ENCODE results near the gene GIGYF1. TPM values are rescaled to one million over a fixed set of nuclear protein-coding genes. Genes with fewer than 3 reads are reported as not detected.
"Not testable (repeated sequence)": the region's sequence is repeated elsewhere in the genome, so short reads cannot be mapped to it uniquely, and the experiment has no call there.

Gene GIGYF1
- total and polyA plus RNA-seq, 5 donors: 26.2 to 39.6 (median 29.5) TPM

DNA sequence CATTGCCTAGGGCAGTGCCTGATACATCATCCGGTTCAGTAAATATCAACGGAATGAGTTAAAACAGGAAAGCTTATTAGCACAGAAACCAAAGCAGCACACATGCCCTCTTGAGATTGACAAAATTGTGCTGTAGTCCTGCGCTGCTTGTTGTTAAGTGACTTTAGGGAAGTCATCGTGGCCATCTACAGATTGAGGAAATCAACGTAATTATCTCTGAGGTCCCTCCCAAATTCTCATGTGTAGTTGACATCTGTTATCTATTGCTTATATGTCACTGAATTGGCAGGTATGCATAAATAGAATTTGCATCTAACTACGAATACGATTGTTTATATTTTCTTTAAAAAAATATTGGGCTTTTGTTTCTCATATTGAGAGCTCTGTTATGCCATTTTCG lies 24.0 kb downstream of the GIGYF1 start:
- H3K4me1 ChIP-seq (ENCODE audit: control insufficient read depth, insufficient read depth, low read length): no peaks in the 10 kb centered on the region
- no peak overlapping the region for H3K4me3 ChIP-seq (ENCODE audit: low read length)
- no peaks in the 10 kb centered on the region for H3K27me3 ChIP-seq (ENCODE audit: control insufficient read depth, insufficient read depth)
- H3K9me3 ChIP-seq (ENCODE audit: control insufficient read depth, low read length): no peaks in the 10 kb centered on the region
- ATAC-seq (no peak), DNase-seq (no peak)
- intact Hi-C loops (cut with DNase I): loop anchor here in 2 of 4 donors (5.0 to 10.0 kb wide), 3 partner anchors 55 to 85 kb away; partner anchors contain the start of genes MOSPD3 (in 2 of the 2), FBXO24 (in 1 of the 2) and LRCH4 (in 1 of the 2)
- WGBS: 68% methylated on average over 8 of the region's 8 CpGs
- no peak overlapping the region for H3K27ac ChIP-seq (ENCODE audit: low read length)

DNA sequence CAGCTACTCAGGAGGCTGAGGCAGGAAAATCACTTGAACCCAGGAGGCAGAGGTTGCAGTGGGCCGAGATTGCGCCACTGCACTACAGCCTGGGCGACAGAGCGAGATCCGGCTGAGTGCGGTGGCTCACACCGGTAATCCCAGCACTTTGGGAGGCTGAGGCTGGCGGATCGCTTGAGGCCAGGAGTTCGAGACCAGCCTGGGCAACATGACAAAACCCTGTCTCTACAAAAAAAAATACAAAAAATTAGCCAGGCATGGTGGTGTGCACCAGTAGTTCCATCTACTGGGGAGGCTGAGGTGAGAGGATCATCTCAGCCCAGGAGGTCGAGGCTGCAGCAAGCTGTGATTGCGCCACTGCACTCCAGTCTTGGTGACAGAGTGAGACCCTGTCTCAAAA lies 24.9 kb downstream of the GIGYF1 start:
- intact Hi-C loops (cut with DNase I); H3K27me3 ChIP-seq (ENCODE audit: control insufficient read depth, insufficient read depth); H3K4me1 ChIP-seq (ENCODE audit: control insufficient read depth, insufficient read depth, low read length); H3K4me3 ChIP-seq (ENCODE audit: low read length); H3K27ac ChIP-seq (ENCODE audit: low read length); ATAC-seq; H3K9me3 ChIP-seq (ENCODE audit: control insufficient read depth, low read length): not testable (repeated sequence)
- peak in 1 of 3 donors; percentile 23 for DNase-seq
- 94% methylated on average over 12 of the region's 12 CpGs for WGBS

GRCh38 chr7:100668069-100668449 lies 26.0 kb downstream of the GIGYF1 start:
- no peak overlapping the region for H3K27ac ChIP-seq (ENCODE audit: low read length)
- H3K4me1 ChIP-seq (ENCODE audit: control insufficient read depth, insufficient read depth, low read length): no peaks in the 10 kb centered on the region
- H3K9me3 ChIP-seq (ENCODE audit: control insufficient read depth, low read length): no peaks in the 10 kb centered on the region
- WGBS: 86% methylated on average over 2 of the region's 2 CpGs
- ATAC-seq (no peak), DNase-seq (no peak)
- H3K27me3 ChIP-seq (ENCODE audit: control insufficient read depth, insufficient read depth): no peaks in the 10 kb centered on the region
- no peak overlapping the region for H3K4me3 ChIP-seq (ENCODE audit: low read length)
- intact Hi-C loops (cut with DNase I): no loop called here

DNA sequence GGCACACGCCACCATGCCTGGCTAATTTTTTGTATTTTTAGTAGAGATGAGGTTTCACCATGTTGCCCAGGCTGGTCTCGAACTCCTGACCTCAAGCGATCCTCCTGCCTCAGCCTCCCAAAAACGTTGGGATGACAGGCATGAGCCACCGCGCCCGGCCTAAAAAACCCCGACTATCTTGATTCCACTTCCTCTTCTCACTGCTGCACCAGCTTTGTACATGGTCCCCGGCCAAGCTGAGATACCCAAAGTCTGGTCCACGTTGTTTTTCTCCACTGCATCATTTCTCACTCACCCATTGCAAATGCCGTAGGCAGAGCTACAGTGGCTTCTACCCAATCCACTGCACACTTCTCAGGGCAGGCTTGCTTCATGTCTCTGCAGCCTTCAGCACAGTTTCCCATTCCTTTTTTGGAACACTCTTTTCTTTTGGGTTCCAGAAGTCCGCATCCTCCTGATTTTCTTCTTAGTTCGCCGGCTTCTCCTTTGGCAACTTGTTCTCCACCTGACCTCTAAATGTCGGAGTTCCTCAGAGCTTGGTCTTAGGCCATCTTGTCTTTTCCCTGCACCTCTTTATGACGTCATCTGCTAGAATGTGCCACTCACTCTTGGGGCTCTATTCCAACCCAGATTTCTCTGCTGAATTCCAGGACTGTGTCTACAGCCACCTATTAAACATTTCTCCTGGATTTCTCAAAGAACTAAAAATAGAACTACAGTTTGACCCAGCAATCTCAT lies 26.6 kb downstream of the GIGYF1 start:
- Histone ChIP-seq H3K9me3 (ENCODE audit: control insufficient read depth, low read length) (no peaks in the 10 kb centered on the region), H3K27ac (ENCODE audit: low read length) (no peak overlapping the region), H3K4me1 (ENCODE audit: control insufficient read depth, insufficient read depth, low read length) (no peaks in the 10 kb centered on the region), H3K4me3 (ENCODE audit: low read length) (no peak overlapping the region), H3K27me3 (ENCODE audit: control insufficient read depth, insufficient read depth) (no peaks in the 10 kb centered on the region)
- ATAC-seq (no peak), DNase-seq (peak in 1 of 3 donors; percentile 3)
- intact Hi-C loops (cut with DNase I): no loop called here
- 75% methylated on average over 16 of the region's 16 CpGs for WGBS

GRCh38 chr7:100665168-100665726 lies 28.8 kb downstream of the GIGYF1 start:
- no peak overlapping the region for H3K27ac ChIP-seq (ENCODE audit: low read length)
- no peak overlapping the region for H3K4me3 ChIP-seq (ENCODE audit: low read length)
- no peak for DNase-seq
- no peak for ATAC-seq
- H3K9me3 ChIP-seq (ENCODE audit: control insufficient read depth, low read length): no peaks in the 10 kb centered on the region
- 97% methylated on average over 5 of the region's 5 CpGs for WGBS
- no peaks in the 10 kb centered on the region for H3K4me1 ChIP-seq (ENCODE audit: control insufficient read depth, insufficient read depth, low read length)
- intact Hi-C loops (cut with DNase I): no loop called here
- H3K27me3 ChIP-seq (ENCODE audit: control insufficient read depth, insufficient read depth): no peaks in the 10 kb centered on the region

GRCh38 chr7:100662194-100662776 lies 31.8 kb downstream of the GIGYF1 start:
- H3K27me3 ChIP-seq (ENCODE audit: control insufficient read depth, insufficient read depth); H3K4me1 ChIP-seq (ENCODE audit: control insufficient read depth, insufficient read depth, low read length); H3K9me3 ChIP-seq (ENCODE audit: control insufficient read depth, low read length); H3K27ac ChIP-seq (ENCODE audit: low read length); H3K4me3 ChIP-seq (ENCODE audit: low read length); intact Hi-C loops (cut with DNase I); DNase-seq; ATAC-seq: not testable (repeated sequence)
- WGBS: 75% methylated on average over 12 of the region's 12 CpGs

DNA sequence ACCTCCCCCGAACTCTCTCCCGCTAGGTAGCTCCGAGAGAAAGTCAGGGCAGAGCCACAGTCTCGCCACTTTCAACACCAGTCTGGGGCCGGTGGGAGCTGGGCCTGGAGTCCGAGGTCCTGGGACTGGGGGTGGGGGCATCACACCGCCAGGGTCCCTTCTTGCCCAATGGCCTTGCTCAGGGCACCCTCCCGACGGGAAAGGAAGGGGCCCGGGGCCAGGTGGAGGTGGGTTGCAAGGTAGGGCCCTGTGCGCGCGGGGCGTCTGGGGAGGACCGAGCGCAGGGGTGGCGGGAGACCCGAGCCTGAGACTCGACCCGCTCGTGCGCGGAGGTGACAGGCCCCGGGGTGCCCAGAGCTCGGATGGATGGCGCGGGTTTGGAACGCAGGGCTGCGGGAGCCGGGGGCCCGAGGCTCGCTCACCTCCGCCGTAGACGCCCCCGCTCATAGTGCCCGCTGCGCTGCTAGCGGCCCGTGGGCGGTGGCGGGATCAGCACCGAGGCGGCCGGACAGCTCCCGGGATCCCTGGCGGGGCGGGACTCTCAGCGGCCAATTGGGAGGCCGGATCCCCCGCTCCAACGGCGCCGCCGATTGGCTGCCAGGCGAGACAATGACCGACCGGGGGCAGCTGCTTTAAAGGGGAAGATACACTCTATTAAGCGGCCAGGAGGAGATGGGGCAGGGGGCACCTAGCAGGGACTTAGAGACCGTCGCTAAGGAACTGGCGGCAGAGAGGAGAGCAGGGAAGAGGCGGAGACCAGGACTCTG lies 38.0 kb downstream of the GIGYF1 start, which contains the start of gene ACTL6B:
ACTL6B (minus strand) TSS at position 541 of the 767 bp plus-strand sequence; CDS start at position 447, 94 bp downstream.
- ATAC-seq: peak; percentile 49 to 77
- DNase-seq: peak; percentile 60 to 86 (median 80)
- WGBS: 10% methylated on average over 63 of the region's 63 CpGs
- intact Hi-C loops (cut with DNase I): no loop called here
- H3K9me3 ChIP-seq (ENCODE audit: control insufficient read depth, low read length): no peaks in the 10 kb centered on the region
- H3K27ac ChIP-seq (ENCODE audit: low read length): no peak within 1 kb of the TSS
- H3K4me3 ChIP-seq (ENCODE audit: low read length): no peak within 1 kb of the TSS
- H3K27me3 ChIP-seq (ENCODE audit: control insufficient read depth, insufficient read depth): peaks cover 3% of the 10 kb centered on the region
- peaks cover 3% of the 10 kb centered on the region for H3K4me1 ChIP-seq (ENCODE audit: control insufficient read depth, insufficient read depth, low read length)

- WGBS: 56% methylated on average over 25 of the region's 25 CpGs
- H3K27me3 ChIP-seq (ENCODE audit: control insufficient read depth, insufficient read depth): peaks cover 3% of the 10 kb centered on the region
- H3K4me1 ChIP-seq (ENCODE audit: control insufficient read depth, insufficient read depth, low read length): peaks cover 3% of the 10 kb centered on the region
- intact Hi-C loops (cut with DNase I): no loop called here
- no peak overlapping the region for H3K27ac ChIP-seq (ENCODE audit: low read length)
- H3K4me3 ChIP-seq (ENCODE audit: low read length): no peak overlapping the region
- H3K9me3 ChIP-seq (ENCODE audit: control insufficient read depth, low read length): no peaks in the 10 kb centered on the region
- DNase-seq (peak in 1 of 3 donors; percentile 4), ATAC-seq (no peak)
Observed at GRCh38 chr7:100654908-100655831, 38.9 kb downstream of the GIGYF1 start.

DNA sequence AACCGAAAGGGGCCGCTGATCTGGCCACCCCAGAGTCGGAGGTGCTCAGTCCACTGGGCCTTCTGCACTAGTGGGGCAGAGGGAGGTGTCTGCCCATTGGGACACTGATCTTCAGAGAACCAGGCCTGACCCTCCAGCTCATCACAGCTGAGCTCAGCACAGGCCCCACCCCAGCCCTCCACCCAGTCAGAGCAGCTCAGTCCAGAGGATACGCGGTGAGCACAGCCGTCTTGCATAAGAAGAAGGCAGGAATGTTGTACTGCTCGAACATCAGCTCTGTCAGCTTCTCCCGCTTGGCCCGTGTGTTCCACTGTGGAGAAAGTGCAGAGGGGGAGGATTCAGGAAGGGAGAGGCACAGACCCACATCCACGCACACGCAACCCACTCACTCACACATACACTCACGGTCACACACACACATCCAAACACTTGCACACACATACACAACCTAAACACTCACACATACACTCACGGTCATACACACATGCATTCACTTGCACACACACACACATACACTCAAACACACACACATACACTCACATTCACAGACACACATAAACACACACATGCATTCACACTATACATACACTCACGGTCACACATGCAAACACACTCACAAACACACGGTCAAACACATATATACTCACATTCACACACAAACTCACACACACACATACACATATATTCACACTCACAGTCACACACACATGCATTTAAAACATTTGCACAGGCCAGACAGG lies 44.1 kb downstream of the GIGYF1 start:
- 73% methylated on average over 15 of the region's 15 CpGs for WGBS
- no peak for ATAC-seq
- intact Hi-C loops (cut with DNase I): no loop called here
- no peak for DNase-seq
- no peak overlapping the region for H3K27ac ChIP-seq (ENCODE audit: low read length)
- H3K9me3 ChIP-seq (ENCODE audit: control insufficient read depth, low read length): no peaks in the 10 kb centered on the region
- H3K4me3 ChIP-seq (ENCODE audit: low read length): no peak overlapping the region
- no peaks in the 10 kb centered on the region for H3K27me3 ChIP-seq (ENCODE audit: control insufficient read depth, insufficient read depth)
- H3K4me1 ChIP-seq (ENCODE audit: control insufficient read depth, insufficient read depth, low read length): no peaks in the 10 kb centered on the region

DNA sequence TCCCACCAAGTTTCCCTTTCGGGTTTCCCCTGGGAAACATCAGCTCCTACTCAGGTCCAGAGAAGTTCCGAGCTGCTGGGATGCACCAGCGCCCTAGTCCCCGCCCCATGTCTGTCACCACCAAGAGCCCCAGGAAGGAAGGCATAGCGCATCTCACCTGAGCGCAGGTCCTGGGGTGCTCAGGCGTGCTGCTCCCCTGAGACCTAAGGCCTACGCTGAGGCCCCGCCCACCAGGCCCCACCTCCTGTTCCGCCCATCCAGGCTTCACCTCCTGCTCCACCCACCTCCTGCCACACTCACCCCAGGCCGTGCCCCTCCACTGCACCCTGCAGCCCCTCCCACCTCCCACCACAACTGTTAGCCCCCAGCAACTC lies 51.5 kb downstream of the GIGYF1 start:
- H3K4me3 ChIP-seq (ENCODE audit: low read length): no peak overlapping the region
- H3K4me1 ChIP-seq (ENCODE audit: control insufficient read depth, insufficient read depth, low read length): no peaks in the 10 kb centered on the region
- intact Hi-C loops (cut with DNase I): no loop called here
- H3K27ac ChIP-seq (ENCODE audit: low read length): no peak overlapping the region
- WGBS: 48% methylated on average over 11 of the region's 11 CpGs
- H3K9me3 ChIP-seq (ENCODE audit: control insufficient read depth, low read length): no peaks in the 10 kb centered on the region
- no peaks in the 10 kb centered on the region for H3K27me3 ChIP-seq (ENCODE audit: control insufficient read depth, insufficient read depth)
- ATAC-seq: peak in 1 of 2 donors; percentile 32
- DNase-seq: no peak

All from right cardiac atrium (tissue), 5 donors.